ENCODE measurements around the gene ZNF496.
A peak's percentile ranks its signal among the peaks of the same experiment; 100 is the strongest.
"Not testable (repeated sequence)": the region's sequence is repeated elsewhere in the genome, so short reads cannot be mapped to it uniquely, and the experiment has no call there.

ZNF496 gene

DNA sequence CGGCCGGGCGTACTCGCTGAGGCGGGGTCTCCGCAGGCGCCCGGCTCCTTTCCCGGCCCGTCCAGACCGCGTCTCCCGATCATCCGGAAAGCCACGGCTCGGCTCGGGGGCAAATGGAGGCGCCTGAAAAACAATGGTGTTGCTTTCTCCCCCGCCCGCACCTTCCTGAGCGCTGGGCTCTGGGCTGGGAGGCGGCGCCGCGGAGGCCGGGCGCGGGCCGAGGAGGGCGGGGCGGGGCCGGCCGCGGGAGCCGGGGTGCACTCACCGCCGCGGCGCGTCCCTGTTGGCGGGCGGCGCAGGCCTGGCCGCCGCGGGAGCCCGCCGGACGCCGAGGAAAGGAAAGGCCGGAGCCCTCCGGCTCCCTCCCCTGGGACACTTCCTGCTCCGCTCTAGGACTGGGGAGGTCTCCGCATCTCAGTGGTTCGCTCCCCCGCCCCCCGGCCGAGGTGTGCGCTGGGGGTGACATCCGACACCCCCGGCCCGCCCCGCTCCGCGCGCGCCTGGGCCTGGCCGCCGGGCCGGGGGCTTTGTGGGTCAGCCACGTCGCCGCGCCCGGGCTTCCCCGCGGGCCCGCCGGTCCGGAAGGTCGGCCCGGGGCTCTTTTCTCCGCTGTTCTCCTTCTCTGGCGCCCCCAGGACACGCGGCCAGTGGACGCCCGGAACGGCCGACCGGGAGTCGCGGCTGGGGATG, at the start of gene ZNF496:
Gene ZNF496, minus strand, starts transcription at position 343 of the 690 bp plus-strand sequence. CDS start 2,289 bp downstream, outside the sequence.
- DNase-seq, result peak; percentile 96

DNA sequence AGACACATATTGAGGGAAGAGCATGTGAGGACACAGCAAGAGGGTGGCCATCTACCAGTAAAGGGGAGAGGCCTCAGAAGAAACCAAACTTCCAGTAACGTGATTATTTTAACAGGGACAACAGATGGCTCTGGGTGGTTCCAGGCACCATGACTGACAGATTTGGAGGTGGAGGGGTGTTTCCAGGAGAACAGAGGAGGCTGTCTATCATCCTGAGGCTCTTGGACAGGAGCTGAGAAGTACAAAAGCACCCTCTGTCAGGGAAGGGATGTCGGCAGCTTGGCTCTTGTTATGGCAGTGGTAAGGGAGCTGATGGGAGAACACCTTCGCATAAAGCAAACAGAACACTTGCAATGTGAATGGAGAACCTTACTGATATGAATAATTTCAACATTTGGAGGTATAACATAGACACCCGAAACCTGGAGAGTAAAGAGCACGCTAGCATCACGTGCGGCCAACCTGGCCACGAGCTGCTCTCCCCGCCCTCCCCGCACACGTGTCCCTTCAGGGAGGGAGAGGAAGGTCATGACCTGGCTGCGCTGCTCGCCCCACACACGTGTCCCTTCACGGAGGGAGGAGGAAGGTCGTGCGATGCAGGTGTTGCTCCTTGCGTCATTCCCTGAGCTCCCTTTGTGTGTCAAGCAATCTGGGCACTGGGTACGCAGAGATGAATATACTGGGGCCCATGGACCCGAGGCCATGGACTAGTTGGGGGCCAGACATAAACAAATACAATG, 46.8 kb upstream of the ZNF496 start:
- no peak for DNase-seq

DNA sequence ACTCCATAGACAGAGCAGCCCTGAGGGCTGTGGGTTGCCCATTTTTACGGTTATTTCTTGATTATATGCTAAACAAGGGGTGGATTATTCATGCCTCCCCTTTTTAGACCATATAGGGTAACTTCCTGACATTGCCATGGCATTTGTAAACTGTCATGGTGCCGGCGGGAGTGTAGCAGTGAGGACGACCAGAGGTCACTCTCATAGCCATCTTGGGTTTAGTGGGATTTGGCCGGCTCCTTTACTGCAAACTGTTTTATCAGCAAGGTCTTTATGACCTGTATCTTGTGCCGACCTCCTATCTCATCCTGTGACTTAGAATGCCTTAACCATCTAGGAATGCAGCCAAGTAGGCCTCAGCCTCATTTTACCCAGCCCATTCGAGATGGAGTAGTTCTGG, 46.0 kb upstream of the ZNF496 start:
- not testable (repeated sequence) for DNase-seq

DNA sequence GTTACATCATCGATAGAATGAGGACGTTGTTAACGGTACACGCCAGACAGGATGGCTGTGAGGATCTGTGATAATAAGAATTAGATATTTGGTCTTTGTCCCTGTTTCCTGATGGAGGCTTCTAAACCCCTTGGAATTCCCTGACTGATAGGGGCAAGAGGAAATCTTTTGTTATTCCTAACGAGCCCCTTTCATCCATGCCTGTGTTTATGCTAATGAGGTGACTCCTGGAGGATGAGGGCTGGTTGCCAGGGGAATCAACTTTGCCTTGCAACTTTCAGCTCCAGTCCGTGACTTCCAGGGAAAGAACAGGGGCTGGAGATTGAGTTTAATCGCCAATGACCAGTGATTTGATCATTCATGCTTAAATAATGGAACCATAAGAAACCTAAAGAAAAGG, 45.0 kb upstream of the ZNF496 start:
- DNase-seq, result no peak

DNA sequence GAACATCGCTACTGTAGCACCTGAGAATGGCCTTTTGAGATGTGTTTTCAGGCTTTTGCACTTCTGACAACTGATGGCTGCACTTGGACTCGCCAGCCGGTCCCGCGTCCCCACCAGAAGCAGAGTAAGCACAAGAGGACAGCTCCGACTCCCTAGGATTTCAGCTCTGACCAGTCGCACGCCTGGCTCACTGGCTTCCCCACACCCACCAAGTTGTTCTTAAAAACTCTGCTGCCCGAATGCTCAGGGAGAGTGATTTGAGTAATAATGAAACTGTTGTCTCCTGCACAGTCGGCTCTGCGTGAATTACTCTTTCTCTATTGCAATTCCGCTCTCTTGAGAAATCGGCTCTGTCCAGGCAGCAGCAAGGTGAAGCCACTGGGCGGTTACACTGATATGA, 44.1 kb upstream of the ZNF496 start:
- DNase-seq, result no peak

DNA sequence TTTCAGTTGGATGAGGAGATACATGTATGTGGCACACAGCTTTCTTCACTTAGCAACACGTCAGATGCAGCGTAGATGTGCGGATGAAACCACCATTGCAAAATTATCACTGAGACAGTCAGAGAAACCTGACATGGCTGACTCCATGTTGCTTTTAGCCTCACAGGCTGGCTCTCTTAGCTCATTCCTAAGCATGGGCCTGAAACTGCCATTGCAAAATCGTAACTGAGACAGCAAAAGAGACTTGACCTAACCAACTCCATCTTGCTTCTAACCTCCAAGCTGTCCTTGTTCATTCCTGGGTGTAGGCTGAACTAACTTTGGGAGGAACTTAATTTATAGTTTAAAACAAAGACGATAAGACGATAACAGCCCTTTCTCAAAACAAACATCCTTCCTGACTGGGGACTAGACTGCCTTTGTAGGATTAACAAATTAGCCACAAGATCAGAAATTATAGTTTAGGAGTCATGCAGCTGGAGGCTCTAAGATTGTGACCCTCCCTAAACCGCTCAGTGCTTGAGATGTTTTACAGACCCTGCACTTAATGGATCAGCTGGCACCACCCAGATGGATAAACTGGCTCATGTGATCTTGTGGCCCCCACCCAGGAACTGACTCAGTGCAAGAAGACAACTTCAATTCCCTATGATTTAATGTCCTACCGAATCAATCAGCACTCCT, 43.1 kb upstream of the ZNF496 start:
- not testable (repeated sequence) for DNase-seq

DNA sequence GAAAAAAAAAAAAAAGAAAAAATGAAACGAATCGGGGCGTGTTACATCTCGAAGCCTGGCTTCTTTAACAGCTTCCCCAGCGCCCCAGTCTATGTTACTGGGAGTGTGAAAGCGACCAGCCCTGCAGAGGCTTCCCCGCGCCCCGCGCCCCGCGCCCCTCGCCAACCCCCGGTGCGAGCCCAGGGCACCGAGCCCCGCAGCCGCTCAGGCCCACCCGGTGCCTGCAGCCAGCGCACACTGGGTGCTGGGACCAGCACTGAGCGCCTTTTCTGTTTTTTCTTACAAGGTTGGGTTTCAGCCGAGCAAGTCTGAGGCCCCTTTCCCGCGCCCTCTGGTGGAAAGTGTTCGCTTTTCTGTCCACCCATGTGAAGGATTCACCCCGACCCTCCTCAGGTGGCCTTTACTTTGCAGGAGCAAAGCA, 42.1 kb upstream of the ZNF496 start:
- DNase-seq, result peak; percentile 49

DNA sequence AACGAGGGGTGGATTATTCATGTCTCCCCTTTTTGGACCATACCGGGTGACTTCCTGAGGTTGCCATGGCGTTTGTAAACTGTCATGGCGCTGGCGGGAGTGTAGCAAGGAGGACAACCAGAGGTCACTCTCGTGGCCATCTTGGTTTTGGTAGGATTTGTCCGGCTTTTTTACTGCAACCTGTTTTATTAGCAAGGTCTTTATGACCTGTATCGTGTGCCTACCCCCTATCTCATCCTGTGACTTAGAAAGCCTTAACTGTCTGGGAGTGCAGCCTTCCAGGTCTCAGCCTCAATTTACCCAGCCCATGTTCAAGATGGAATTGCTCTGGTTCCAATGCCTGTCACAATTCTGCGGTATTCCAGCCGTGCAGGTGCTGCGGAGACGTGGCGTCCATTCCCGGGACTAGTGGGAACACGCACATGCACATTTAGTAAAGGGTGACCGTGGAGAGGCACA, 40.2 kb upstream of the ZNF496 start:
- no peak for DNase-seq

DNA sequence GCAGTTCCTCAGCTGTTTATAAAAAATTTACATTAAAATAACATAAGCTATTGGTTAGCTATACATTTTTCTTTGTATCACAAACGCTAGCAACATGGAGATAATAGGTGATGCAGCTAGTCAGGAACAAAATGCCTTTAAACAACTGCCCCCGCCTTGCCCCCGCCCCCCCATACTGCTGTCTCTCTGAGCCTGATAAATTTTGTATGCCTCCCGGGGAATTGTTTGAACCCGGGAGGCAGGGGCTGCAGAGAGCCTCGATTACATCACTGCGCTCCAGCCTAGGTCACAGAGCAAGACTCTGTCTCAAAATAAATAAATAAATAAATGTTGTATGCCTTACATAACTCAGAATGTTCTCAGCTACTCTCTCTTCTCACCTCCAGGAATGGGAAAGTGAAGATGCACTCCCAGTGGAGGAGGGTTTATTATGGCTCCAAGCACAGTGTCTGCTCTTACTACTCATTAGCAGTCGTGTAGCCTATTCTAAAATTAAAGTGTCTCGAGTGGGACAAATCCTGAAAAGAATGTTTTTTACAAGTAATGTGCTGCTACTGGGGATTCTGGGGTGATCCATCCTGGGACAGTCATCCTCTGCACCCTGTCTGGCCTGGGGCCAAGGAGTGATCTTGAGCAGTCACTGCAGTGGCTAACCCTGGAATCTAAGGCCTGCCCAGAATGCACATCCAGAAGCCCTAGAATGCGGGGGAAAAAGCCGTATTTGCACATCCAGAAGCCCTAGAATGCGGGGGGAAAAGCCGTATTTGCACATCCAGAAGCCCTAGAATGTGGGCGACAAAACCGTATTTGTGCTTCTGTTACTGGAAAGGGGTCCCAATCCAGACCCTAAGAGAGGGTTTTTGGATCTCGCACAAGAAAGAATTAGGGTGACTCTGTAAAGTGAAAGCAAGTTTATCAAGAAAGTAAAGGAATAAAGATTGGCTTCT, 39.4 kb upstream of the ZNF496 start:
- no peak for DNase-seq

DNA sequence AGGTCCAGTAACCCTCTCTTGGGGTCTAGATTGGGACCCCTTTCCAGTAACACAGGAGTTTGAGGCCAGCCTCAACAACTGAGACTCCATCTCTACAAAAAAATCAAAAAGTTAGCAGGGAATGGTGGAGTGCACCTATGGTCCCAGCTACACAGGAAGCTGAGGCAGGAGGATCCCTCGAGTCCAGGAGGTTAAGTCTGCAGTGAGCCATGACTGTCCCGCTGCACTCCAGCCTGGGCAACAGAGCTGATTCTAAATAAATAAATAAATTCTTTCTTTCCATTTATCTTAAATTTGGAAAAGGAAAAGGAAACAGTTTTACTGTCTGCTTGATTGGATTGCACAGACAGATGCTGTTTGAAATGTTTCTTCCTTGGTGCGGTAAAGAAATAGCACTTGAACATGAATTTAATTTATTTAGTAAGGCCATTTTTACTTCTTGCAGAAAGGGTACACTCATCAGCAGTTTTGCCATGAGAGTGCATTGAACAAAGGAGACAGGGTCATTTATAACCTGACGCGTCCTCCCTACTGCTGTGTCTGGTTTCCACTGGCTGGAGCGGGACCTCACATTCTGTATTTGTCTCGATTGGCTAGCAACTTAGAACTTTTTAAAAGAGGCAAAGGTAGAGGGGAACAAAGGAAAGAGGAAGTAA, 37.0 kb upstream of the ZNF496 start:
- DNase-seq, result no peak

DNA sequence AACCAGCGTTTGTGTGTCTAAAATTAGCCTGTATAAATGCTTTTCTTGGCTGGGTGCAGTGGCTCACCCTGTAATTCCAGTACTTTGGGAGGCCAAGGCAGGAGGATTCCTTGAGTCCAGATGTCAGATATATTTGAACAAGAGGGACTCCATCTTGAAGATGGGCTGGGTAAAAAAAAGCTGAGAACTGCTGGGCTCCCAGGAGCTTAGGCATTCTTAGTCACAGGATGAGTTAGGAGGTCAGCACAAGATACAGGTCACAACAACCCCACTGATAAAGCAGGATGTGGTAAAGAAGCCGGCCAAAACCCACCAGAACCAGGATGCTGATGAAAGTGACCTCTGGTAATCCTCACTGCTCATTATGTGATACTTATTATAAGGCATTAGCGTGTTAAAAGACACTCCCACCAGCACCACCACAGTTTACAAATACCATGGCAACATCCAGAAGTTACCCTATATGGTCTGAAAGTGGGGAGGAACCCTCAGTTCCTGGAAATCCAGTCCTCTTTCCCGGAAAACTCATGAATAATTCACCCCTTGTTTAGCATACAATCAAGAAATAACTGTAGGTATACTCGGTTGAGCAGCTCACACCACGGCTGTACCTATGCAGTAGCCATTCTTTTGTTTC, 36.2 kb upstream of the ZNF496 start:
- DNase-seq, result no peak

DNA sequence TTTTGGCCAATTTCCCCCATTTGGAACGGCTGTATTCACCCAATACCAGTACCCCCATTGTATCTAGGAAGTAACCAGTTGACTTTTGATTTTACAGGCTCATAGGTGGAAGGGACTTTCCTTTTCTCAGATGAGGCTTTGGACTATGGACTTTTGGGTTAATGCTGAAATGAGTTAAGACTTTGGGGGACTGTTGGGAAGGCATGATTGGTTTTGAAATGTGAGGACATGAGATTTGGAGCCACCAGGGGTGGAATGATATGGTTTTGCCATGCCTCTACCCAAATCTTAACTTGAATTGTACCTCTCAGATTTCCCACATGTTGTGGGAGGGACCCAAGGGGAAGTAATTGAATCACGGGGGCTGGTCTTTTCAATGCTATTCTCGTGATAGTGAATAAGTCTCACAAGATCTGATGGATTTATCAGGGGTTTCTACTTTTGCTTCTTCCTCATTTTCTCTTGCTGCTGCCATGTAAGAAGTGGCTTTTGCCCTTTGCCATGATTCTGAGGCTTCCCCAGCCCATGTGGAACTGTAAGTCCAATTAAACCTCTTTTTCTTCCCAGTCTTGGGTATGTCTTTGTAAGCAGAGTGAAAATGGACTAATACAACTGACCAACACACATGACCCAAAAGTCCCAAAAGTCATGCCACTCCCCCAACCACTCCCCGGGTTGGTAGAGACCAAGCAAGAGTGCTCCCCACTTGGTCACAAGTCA, 35.4 kb upstream of the ZNF496 start:
- DNase-seq, result no peak

DNA sequence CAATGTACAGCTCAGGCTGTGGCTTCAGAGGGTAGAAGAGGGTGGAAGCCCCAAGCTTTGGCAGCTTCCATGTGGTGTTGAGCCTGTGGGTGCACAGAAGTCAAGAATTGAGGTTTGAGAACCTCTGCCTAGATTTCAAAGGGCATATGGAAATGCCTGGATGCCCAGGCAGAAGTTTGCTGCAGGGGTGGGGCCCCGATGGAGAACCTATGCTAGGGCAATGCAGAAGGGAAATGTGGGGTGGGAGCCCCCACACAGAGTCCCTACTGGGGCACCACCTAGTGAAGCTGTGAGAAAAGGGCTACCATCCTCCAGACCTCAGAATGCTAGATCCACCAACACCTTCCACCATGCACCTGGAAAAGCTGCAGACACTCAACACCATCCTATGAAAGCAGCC, 34.7 kb upstream of the ZNF496 start:
- not testable (repeated sequence) for DNase-seq

DNA sequence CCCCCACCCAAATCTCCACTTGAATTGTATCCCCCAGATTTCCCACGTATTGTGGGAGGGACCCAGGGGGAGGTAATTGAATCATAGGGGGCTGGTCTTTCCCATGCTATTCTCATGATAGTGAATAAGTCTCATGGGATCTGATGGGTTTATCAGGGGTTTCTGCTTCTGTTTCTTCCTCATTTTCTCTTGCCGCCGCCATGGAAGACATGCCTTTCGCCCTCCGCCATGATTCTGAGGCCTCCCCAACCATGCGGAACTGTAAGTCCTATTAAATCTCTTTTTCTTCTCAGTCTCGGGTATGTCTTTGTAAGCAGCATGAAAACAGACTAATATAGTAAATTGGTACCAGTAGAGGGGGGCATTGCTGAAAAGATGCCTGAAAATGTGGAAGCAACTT, 33.4 kb upstream of the ZNF496 start:
- no peak for DNase-seq

DNA sequence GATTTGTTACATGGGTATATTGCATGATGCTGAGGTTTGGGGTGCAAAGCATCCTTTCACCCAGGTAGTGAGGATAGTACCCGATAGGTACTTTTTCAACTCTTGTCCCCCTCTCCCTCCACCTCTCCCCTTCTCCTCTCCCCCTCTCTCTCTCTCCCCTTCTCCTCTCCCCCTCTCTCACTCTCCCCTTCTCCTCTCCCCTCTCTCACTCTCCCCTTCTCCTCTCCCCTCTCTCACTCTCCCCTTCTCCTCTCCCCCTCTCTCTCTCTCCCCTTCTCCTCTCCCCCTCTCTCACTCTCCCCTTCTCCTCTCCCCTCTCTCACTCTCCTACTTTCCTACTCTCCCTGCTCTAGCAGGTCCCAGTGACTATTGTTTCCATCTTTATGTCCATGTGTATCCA, 31.3 kb upstream of the ZNF496 start:
- not testable (repeated sequence) for DNase-seq

DNA sequence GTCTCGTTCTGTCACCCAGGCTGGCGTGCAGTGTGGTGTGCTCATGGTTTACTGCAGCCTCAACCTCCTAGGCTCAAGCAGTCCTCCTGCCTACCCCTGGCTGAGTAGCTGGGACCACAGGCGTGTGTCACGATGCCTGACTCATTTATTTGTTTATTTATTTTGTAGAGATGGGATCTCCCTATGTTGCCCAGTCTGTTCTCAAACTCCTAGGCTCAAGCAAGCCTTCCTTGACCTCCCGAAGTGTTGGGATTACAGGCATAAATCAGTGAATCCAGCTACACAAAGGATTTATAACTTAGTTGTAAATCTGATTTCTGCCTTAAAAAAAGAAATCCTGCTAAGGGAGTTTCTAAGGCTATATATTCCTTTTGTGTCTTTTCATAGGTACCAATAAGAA, 30.5 kb upstream of the ZNF496 start:
- no peak for DNase-seq

DNA sequence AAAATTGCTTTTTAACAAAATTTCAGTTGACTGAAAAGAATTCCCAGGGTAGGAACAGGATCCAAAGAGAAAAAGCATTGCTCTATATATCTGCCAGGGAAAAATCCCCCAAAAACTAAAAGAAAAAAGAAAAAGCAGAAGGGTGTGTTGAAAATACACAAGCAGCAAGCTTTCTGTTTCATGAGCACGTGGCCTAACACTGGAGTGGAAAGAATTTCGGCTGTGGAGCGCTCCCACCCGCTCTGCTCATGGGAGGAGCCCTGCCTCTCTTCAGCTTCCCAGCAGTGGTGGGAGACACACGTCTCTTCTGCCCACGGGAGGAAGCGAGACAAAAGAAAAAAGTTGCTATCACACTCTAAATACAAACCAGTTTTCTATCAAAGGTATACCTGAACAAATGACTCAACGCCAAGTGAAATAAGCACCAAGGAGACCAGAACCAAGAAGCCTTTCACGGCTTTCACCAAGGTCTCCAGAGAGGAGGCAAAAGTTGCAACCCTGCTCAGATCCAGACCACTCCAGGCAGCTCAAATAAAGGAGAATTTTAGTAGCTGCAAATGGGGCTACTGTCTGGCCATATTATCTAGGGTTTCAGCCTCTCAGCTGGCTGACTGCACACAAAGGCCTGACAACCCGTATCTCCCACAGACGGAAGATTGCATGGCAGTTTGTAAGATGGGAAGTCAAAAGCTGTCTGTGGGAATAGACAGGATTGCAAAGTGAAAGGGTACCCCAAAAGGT, 29.5 kb upstream of the ZNF496 start:
- DNase-seq, result no peak

DNA sequence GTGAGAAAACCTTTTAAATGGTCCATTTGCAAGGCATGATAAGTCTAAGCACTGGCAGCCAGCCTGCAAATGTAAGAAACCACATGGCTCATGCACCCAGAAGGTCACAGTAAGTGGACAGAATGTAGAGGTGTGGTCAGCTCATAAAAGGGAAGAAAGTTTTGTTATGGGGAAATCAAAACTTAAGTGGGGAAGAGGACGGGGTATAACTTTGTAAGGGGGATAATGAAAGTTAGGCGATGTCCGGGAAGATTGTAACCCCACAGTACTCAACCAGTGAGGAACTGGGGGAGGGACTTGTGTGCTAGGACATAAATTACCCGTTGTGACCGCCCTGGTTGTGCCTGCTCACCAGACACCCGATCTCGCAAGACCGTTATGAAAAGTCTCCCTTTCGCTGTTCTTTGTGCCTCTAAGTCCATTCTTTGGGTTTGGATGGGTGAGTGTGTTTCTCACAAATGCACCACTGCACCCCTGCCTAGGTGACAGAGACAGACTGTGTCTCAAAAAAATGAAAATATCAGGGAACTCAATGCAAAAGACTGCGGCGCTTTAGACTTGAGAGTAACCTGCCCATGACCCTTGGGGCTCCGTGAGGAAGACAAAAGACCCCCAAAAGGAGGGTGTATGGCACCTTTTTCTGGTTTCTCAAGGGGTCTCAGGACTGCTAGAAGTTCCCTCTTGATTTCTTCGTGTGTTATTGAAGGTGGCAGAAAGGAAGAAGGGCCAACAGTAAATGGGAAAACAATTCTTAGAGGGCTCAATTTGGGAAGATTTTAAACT, 28.6 kb upstream of the ZNF496 start:
- DNase-seq, result no peak

DNA sequence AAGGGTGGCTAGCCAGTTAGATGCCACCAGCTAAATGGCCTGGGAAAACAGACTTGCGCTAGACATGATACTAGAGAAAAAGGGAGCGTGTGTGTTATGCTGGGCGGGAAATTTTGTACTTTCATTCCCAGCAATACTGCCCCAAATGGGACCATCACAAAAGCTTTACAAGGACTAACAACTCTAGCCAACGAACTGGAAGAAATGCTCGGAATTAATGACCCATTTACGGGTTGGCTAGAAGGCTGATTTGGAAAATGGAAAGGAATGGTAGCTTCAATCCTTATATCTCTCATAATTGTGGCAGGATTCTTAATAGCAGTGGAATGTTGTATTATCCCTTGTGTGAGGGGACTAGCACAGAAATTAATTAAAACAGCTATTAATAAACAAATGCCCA, 27.9 kb upstream of the ZNF496 start:
- no peak for DNase-seq
